Osteocyte (in vitro differentiated cells): ENCODE results near the gene YIPF6. TPM values are rescaled to one million over a fixed set of nuclear protein-coding genes. Genes with fewer than 3 reads are reported as not detected.
"Not testable (repeated sequence)": the region's sequence is repeated elsewhere in the genome, so short reads cannot be mapped to it uniquely, and the experiment has no call there.

Experiments
- DNase-seq: peaks from one replicate; pipeline ENCODE4 v3.0.0; 2021; ENCODE audit warnings: mixed read lengths; ENCODE audit not compliant: unreplicated experiment; ENCODE audit errors: extremely low spot score
- H3K27ac Mint-ChIP-seq: one replicate; pipeline ENCODE4 v1.8.0; 2021; ENCODE audit warnings: mild to moderate bottlenecking, mixed read lengths; ENCODE audit not compliant: unreplicated experiment
- H3K27me3 Mint-ChIP-seq: one replicate; pipeline ENCODE4 v1.8.0; 2021; ENCODE audit warnings: mixed read lengths; ENCODE audit not compliant: unreplicated experiment
- H3K36me3 Mint-ChIP-seq: one replicate; pipeline ENCODE4 v1.8.0; 2021; ENCODE audit warnings: mixed read lengths; ENCODE audit not compliant: unreplicated experiment
- H3K4me1 Mint-ChIP-seq: one replicate; pipeline ENCODE4 v1.8.0; 2021; ENCODE audit warnings: mixed read lengths; ENCODE audit not compliant: unreplicated experiment
- H3K4me3 Mint-ChIP-seq: one replicate; pipeline ENCODE4 v1.8.0; 2021; ENCODE audit warnings: mild to moderate bottlenecking, moderate library complexity, mixed read lengths; ENCODE audit not compliant: unreplicated experiment
- H3K9me3 Mint-ChIP-seq: one replicate; pipeline ENCODE4 v1.8.0; 2021; ENCODE audit warnings: mixed read lengths; ENCODE audit not compliant: unreplicated experiment
- CTCF ChIP-seq: fragments of 200-600 bp; sonication (generic); IDR thresholded peaks from 2 replicates; pipeline ENCODE4 v1.5.0; 2021; ENCODE audit warnings: antibody characterized with exemption, mild to moderate bottlenecking, moderate library complexity
- total RNA-seq: library from RNA; stranded (reverse); gene quantifications from 2 replicates; pipeline ENCODE4 v1.2.1, GENCODE V29; 2021

The YIPF6 gene
- total RNA-seq, 1 donor from 2014 or later, result 40.0 TPM

- H3K4me3 Mint-ChIP-seq, result no peak overlapping the region
- H3K36me3 Mint-ChIP-seq, result no peaks in the 10 kb centered on the region
- no peak overlapping the region for H3K27ac Mint-ChIP-seq
- TF ChIP-seq CTCF, result no peak
- no peaks in the 10 kb centered on the region for H3K27me3 Mint-ChIP-seq
- H3K9me3 Mint-ChIP-seq, result no peaks in the 10 kb centered on the region
- DNase-seq, result no peak
- peaks cover 12% of the 10 kb centered on the region for H3K4me1 Mint-ChIP-seq
These were observed 5.2 kb downstream of the YIPF6 start for GRCh38 chrX:68503836-68504636.

GRCh38 chrX:68506649-68507048, 7.8 kb downstream of the YIPF6 start:
- no peak for TF ChIP-seq CTCF
- H3K36me3 Mint-ChIP-seq, result no peaks in the 10 kb centered on the region
- DNase-seq, result no peak
- peaks cover 4% of the 10 kb centered on the region for H3K4me1 Mint-ChIP-seq
- no peak overlapping the region for H3K27ac Mint-ChIP-seq
- H3K4me3 Mint-ChIP-seq, result no peak overlapping the region
- no peaks in the 10 kb centered on the region for H3K27me3 Mint-ChIP-seq
- no peaks in the 10 kb centered on the region for H3K9me3 Mint-ChIP-seq

- H3K4me3 Mint-ChIP-seq, result no peak overlapping the region
- no peaks in the 10 kb centered on the region for H3K9me3 Mint-ChIP-seq
- TF ChIP-seq CTCF, result no peak
- H3K4me1 Mint-ChIP-seq, result peaks cover 4% of the 10 kb centered on the region
- no peak for DNase-seq
- H3K27ac Mint-ChIP-seq, result no peak overlapping the region
- H3K36me3 Mint-ChIP-seq, result no peaks in the 10 kb centered on the region
- H3K27me3 Mint-ChIP-seq, result no peaks in the 10 kb centered on the region
These were observed 9.9 kb downstream of the YIPF6 start for GRCh38 chrX:68508799-68509198.

GRCh38 chrX:68511255-68511654, 12.4 kb downstream of the YIPF6 start:
- Mint-ChIP-seq H3K27me3 (no peaks in the 10 kb centered on the region), H3K36me3 (peaks cover 1% of the 10 kb centered on the region), H3K4me3 (no peak overlapping the region), H3K27ac (no peak overlapping the region), H3K9me3 (no peaks in the 10 kb centered on the region), H3K4me1 (peaks cover 4% of the 10 kb centered on the region)
- no peak for DNase-seq
- TF ChIP-seq CTCF, result peak; percentile 81

- H3K27me3 Mint-ChIP-seq, DNase-seq, H3K27ac Mint-ChIP-seq, H3K4me3 Mint-ChIP-seq, H3K4me1 Mint-ChIP-seq: not testable (repeated sequence)
- peaks cover 49% of the 10 kb centered on the region for H3K36me3 Mint-ChIP-seq
- peaks cover 29% of the 10 kb centered on the region for H3K9me3 Mint-ChIP-seq
These were observed 25.8 kb downstream of the YIPF6 start for GRCh38 chrX:68524680-68525079.
